ENCODE measurements around the gene CNTN4.

DNA sequence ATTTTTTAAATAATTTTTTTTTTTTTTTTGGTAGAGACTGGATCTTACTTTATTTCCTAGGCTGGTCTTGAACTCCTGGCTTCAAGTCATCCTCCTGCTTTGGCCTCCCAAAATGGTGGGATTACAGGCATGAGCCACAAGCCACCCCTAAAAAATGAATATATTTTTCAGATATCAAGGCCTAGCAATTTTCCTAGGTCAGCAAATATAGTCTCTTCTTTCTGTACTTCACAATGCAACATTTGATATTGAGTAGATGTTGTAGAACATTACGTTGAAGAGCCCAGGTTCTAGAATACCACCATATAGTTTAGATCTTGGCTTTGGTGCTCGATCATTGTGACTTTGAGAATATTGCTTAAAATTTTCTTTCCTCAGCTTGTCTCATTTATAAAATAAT is 437.9 kb downstream of the CNTN4 start:
- TF ChIP-seq EZH2 (IDR thresholded peaks at IDR 0.05; ENCODE audit: low read length): no peak
- no peak for TF ChIP-seq CTCF (optimal IDR thresholded peaks at IDR 0.05 in 1 of 3, IDR thresholded peaks at IDR 0.05 in 1 of 3, conservative IDR thresholded peaks at IDR 0.05 in 1 of 3; ENCODE audit: extremely low read depth in 1 of 3, insufficient read depth in 2 of 3, low read length in 3 of 3)

Measured in keratinocyte (primary cell).